HG03432 (cell line): ENCODE data around the gene NPY4R.
"Not testable (repeated sequence)": the region's sequence is repeated elsewhere in the genome, so short reads cannot be mapped to it uniquely, and the experiment has no call there.

Experiments used
- ATAC-seq: cut with Tn5 transposase; IDR thresholded peaks from one replicate; pipeline ENCODE4 v1.9.1; 2021; ENCODE audit warnings: mild to moderate bottlenecking, moderate library complexity; ENCODE audit not compliant: unreplicated experiment

The NPY4R gene

DNA sequence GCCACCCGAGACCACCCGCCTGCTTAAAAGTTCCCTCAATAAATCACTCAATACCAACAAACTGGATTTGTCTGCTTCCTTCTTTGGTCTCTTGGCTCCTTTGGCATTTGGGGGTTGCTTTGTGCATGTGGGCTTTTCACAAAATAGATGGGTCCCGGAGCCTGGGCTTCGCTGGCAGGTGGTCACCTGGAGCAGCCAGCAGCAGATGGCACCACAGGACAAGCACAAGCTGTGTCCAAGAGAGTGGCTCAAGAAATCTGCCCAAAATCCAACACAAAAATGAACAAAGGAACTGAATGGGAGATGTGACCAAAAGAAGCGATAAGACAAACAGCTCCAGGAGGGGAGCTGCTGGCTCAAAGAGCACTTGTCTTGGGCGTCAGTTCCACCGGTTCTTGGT lies 6.2 kb downstream of the NPY4R start:
- ATAC-seq: not testable (repeated sequence)

GRCh38 chr10:46457071-46457470 lies 8.7 kb downstream of the NPY4R start:
- ATAC-seq: not testable (repeated sequence)

- not testable (repeated sequence) for ATAC-seq
These were observed 9.8 kb downstream of the NPY4R start for GRCh38 chr10:46455992-46456391.

- ATAC-seq: not testable (repeated sequence)
These were observed 14.4 kb downstream of the NPY4R start for GRCh38 chr10:46451365-46451764.

DNA sequence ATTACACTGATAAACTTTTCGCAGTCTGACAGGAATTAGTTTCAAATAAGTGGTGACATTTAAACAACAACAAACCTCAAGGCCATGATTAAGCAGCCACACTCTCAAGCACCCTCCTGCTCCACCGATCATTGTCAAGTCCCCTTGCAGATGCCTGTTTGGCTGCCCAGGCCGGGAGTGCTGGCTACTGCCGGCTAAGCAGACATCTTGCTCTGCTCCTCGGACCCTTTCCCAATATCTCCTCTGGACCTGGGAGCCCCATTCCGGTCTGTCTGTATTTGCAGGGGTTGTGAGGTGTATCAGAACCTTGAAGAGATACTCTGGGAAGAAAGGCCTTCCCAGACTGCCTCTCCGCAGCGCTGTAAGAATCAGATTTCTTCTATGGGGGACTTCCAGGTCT lies 14.9 kb downstream of the NPY4R start:
- ATAC-seq: not testable (repeated sequence)

GRCh38 chr10:46447439-46447838 lies 18.3 kb downstream of the NPY4R start:
- ATAC-seq: not testable (repeated sequence)

- ATAC-seq: not testable (repeated sequence)
These were observed 20.2 kb downstream of the NPY4R start for GRCh38 chr10:46445389-46446122.

DNA sequence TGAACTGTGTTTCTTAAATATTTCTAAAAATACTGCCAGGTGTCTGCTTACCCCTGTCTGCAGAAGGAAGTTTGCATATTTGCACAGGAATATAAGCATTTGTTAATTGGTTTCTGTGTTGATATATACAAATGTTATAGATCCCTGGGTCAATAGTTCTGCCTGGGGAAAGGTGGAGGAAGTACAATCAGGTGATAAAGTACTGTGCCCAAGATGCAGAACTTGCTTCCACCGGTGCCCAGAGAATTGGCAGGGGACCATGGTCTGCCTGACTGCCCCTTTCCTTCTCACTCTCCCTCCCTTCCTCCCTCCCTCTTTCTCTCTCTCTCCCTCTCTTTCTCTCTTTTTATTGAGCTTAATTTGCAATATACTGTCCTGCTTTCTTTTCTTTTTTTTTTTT lies 22.3 kb downstream of the NPY4R start:
- ATAC-seq: not testable (repeated sequence)

GRCh38 chr10:46442706-46443275 lies 23.0 kb downstream of the NPY4R start:
- ATAC-seq: not testable (repeated sequence)

- not testable (repeated sequence) for ATAC-seq
These were observed 23.9 kb downstream of the NPY4R start for GRCh38 chr10:46441837-46442278.

DNA sequence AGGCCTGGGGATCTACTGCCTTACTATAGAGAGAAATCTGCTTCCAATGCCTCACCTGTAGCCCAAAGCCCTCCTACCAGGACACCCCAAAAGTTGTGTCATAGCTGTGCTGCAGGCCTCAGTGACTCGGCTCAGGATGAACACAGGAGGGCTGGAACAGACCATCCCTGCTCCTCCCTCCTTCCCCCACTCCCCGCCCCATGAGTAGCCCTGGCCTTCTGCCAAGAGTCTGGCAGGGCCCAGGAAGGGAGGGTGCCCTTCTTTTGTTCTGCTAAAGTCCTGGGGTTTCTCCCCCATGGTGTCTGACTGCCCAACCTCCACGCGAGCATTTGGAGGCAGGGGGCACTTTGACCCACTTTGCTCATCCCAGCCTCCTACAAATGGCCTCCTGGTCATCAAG lies 24.8 kb downstream of the NPY4R start:
- not testable (repeated sequence) for ATAC-seq

DNA sequence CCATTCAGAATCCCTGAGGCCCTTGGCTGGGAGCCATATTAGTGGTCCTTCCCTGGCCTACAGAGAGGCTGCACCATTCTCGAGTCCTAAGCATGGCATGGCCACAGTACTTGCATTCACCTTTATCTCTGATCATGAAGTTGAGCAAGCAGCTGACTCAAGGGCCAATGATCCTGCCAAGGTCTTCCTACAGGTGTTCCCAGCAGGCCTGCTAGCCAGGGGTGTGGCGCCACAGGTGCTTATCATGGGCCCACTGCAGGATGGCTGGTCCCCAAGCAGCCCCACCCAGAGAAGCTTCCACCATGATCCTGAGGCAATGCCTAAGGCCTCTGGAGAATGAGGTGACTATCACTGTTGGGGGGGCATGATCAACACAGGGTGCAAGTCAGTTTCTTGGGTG lies 42.2 kb downstream of the NPY4R start:
- ATAC-seq: not testable (repeated sequence)

GRCh38 chr10:46419570-46420379 lies 46.0 kb downstream of the NPY4R start:
- not testable (repeated sequence) for ATAC-seq

DNA sequence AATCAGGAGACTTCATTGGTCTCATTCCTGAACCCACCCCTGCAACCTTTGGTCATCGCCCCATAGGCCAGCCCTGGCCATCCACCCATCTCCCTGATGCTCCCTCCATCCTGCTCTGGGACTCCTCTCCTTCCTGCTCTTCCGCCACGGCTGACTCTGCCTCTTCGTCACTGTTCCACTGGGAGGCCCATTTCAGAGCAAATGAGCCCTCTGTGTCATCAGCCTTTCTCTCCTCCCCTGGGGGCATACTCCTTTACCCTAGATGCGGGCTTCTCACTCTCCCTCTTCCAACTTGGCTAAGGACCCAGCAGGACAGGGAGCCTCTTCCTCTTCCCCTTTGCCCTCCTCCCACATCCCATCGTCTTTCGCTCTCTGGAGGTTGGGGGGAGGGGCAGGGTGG lies 47.5 kb downstream of the NPY4R start:
- not testable (repeated sequence) for ATAC-seq

GRCh38 chr10:46415291-46415690 lies 50.5 kb downstream of the NPY4R start:
- not testable (repeated sequence) for ATAC-seq

DNA sequence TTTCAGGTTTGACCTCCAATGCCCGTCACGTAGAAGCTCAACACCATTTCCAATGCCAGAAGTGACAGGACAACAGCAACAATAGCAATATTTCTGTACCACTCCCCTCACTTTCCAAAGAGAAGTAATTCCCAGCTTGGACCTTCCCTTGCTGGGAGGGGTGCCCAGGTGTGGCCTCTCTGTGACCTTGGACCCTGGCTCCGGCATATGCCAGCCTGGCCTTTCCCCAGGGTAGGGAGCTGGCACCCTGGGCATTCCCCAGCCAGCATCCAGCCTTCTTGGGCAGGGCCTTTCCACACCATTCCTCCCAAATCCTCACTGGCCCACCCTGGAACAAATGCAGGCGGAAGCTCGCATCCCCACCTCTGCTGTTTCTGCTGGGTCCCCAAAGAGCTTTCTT lies 53.1 kb downstream of the NPY4R start:
- ATAC-seq: not testable (repeated sequence)

- ATAC-seq: not testable (repeated sequence)
These were observed 54.6 kb downstream of the NPY4R start for GRCh38 chr10:46411123-46411522.
